ENCODE measurements around the gene TMEM245. TPM values are rescaled to one million over a fixed set of nuclear protein-coding genes. Genes with fewer than 3 reads are reported as not detected.
A peak's percentile ranks its signal among the peaks of the same experiment; 100 is the strongest.

The TMEM245 gene
- total RNA-seq = 10 to 100 TPM; 51.0 to 91.1 (median 77.4) TPM
- 100 to 1,000 TPM in 1 of 2 donors, 10 to 100 TPM in 1; 28.1 to 102 TPM for polyA plus RNA-seq
- long read RNA-seq, donor 1, transcript TMEM245-202 (12 exons, 1,973 nt) = major isoform, 42 of 82 reads
- long read RNA-seq, donor 1, partial matches to known transcripts = 13 of 82 reads
- long read RNA-seq, donor 1, other reads (novel, unspliced or antisense) = 26 of 82 reads
- long read RNA-seq, donor 2, partial matches to known transcripts = 60 of 77 reads
- long read RNA-seq, donor 2, other reads (novel, unspliced or antisense) = 17 of 77 reads
- long read RNA-seq, donor 3, transcript TMEM245-202 (12 exons, 1,973 nt) = major isoform, 7 of 129 reads
- long read RNA-seq, donor 3, partial matches to known transcripts = 6 of 129 reads
- long read RNA-seq, donor 3, other reads (novel, unspliced or antisense) = 116 of 129 reads

- Histone ChIP-seq H3K4me3 (peak within 1 kb of the TSS; percentile 96), H3K9me3 (no peaks in the 10 kb centered on the region), H3K27ac (peak within 1 kb of the TSS; percentile 65 to 82), H3K4me1 (ENCODE audit: insufficient read depth) (peaks cover 14% of the 10 kb centered on the region), H3K27me3 (no peaks in the 10 kb centered on the region), H3K36me3 (no peaks in the 10 kb centered on the region)
- peak in 2 of 3 donors; percentile 12 to 29 for TF ChIP-seq CTCF (IDR thresholded peaks at IDR 0.05)
- TF ChIP-seq POLR2A (IDR thresholded peaks at IDR 0.05) = peak; percentile 86
- no peak for TF ChIP-seq EP300 (IDR thresholded peaks at IDR 0.05)
- 0 to 1% (median 0%) methylated on average over 79 to 88 of the region's 88 CpGs for WGBS, 3 donors
- intact Hi-C loops (cut with DNase I) = loop anchor here in 3 of 4 donors (10.0 kb wide), 1 partner anchor 105 kb away; the partner anchor contains the start of gene CTNNAL1 (in 3 of the 3)
- peak; percentile 95 to 97 (median 95) for DNase-seq
Observed at GRCh38 chr9:109119439-109120203, at the start of gene TMEM245. TMEM245 (minus strand) TSS chr9:109119947; CDS start chr9:109119913, 34 bp downstream.

- TF ChIP-seq EP300 (IDR thresholded peaks at IDR 0.05) = no peak
- TF ChIP-seq CTCF (IDR thresholded peaks at IDR 0.05) = no peak
- TF ChIP-seq POLR2A (IDR thresholded peaks at IDR 0.05) = no peak
- intact Hi-C loops (cut with DNase I) = loop anchor here in 1 of 4 donors (10.0 kb wide), 1 partner anchor 67 kb away; no protein-coding TSS in a partner anchor
- Histone ChIP-seq H3K27ac (no peak overlapping the region), H3K36me3 (no peaks in the 10 kb centered on the region), H3K4me1 (ENCODE audit: insufficient read depth) (no peaks in the 10 kb centered on the region), H3K4me3 (no peak overlapping the region), H3K27me3 (no peaks in the 10 kb centered on the region), H3K9me3 (no peaks in the 10 kb centered on the region)
- no peak for DNase-seq
Observed at GRCh38 chr9:109168170-109168569, 48.4 kb upstream of the TMEM245 start.

- 81 to 85% (median 82%) methylated on average over 5 of the region's 5 CpGs for WGBS, 3 donors
- TF ChIP-seq EP300 (IDR thresholded peaks at IDR 0.05) (no peak), CTCF (IDR thresholded peaks at IDR 0.05) (no peak), POLR2A (IDR thresholded peaks at IDR 0.05) (no peak)
- H3K36me3 ChIP-seq = no peaks in the 10 kb centered on the region
- H3K27me3 ChIP-seq = no peaks in the 10 kb centered on the region
- no peak for DNase-seq
- H3K9me3 ChIP-seq = no peaks in the 10 kb centered on the region
- intact Hi-C loops (cut with DNase I) = loop anchor here in 1 of 4 donors (10.0 kb wide), 1 partner anchor 67 kb away; no protein-coding TSS in a partner anchor
- H3K4me3 ChIP-seq = no peak overlapping the region
- H3K27ac ChIP-seq = no peak overlapping the region
- H3K4me1 ChIP-seq (ENCODE audit: insufficient read depth) = no peaks in the 10 kb centered on the region
Observed at GRCh38 chr9:109167716-109168115, 48.0 kb upstream of the TMEM245 start.

GRCh38 chr9:109166771-109167601 is 47.2 kb upstream of the TMEM245 start, which contains the start of gene FRRS1L:
FRRS1L (minus strand) TSS chr9:109167249; CDS start chr9:109167138, 111 bp downstream.
- H3K27me3 ChIP-seq = no peaks in the 10 kb centered on the region
- intact Hi-C loops (cut with DNase I) = loop anchor here in 1 of 4 donors (10.0 kb wide), 1 partner anchor 68 kb away; no protein-coding TSS in a partner anchor
- H3K27ac ChIP-seq = peak within 1 kb of the TSS; percentile 7 to 39
- H3K4me3 ChIP-seq = peak within 1 kb of the TSS; percentile 35
- TF ChIP-seq EP300 (IDR thresholded peaks at IDR 0.05) = no peak
- TF ChIP-seq CTCF (IDR thresholded peaks at IDR 0.05) = no peak
- no peak for TF ChIP-seq POLR2A (IDR thresholded peaks at IDR 0.05)
- no peaks in the 10 kb centered on the region for H3K36me3 ChIP-seq
- no peaks in the 10 kb centered on the region for H3K9me3 ChIP-seq
- peak; percentile 59 to 75 (median 69) for DNase-seq
- WGBS, 3 donors = 1 to 4% (median 3%) methylated on average over 73 to 85 of the region's 86 CpGs
- no peaks in the 10 kb centered on the region for H3K4me1 ChIP-seq (ENCODE audit: insufficient read depth)
